HG03460 (cell line): Measurements from ENCODE around the gene AGAP3.

Experiments
- ATAC-seq: cut with Tn5 transposase; IDR thresholded peaks from one replicate; pipeline ENCODE4 v1.9.1; 2021; ENCODE audit not compliant: unreplicated experiment

Gene AGAP3

DNA sequence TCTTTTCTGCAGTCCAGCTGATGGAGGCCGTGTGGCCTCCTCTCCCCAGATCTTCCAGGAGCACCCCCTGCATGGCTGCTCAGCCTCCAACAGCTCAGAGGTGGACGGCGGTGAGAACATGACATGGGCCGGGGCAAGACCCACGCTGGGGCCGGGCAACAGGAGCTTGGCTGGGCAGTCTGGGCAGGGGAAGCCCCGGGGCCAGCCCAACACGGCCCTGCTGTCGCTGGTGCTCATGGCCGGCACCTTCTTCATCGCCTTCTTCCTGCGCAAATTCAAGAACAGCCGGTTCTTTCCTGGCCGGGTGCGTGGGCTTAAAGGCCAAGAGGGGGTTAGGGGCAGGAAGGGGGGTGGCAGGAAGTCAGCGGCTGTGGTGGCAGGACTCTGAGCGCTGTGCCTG lies 12.3 kb upstream of the AGAP3 start:
- no peak for ATAC-seq

DNA sequence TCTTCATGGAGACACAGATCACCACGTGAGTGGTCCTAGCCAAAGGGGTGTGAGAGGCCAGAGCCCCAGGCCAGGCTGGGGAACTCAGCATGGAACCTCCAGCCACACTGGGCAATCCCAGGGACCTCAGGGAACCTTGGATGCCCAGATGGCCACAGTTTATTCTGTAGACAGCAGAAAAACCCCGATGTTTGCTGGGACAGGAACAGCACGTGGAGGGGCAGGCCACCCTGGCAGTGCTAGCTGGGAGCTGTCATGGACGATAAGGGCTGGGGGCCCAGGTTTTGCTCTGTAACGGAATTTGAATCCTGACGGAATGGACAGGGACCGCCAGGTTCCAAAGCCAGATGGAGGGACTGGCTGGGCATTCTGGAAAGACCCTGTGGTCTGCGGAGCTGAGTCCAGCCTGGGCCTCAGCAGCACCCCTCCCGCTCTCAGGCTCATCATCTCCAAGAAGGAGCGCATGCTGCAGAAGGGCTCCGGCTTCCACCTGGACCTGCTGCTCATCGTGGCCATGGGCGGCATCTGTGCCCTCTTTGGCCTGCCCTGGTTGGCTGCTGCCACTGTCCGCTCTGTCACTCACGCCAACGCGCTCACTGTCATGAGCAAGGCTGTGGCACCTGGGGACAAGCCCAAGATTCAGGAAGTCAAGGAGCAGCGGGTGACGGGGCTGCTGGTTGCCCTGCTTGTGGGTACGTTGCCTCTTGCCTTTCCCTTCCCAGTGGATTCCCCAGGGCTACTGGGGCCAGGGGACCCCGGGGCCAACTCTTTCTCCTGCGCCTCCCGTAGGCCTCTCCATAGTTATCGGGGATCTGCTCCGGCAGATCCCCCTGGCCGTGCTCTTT lies 11.2 kb upstream of the AGAP3 start:
- no peak for ATAC-seq

DNA sequence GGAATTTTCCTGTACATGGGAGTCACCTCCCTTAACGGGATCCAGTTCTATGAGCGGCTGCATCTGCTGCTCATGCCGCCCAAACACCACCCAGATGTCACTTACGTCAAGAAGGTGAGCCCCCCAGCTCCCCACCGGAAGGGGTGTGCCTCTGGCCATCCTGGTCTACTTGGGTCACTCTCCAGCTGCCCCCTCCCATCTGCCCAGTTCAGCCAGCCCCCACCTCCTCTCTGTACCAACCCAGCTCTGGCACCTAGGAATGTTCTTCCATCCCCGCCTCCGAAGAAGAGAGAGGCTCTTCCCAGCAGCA lies 10.7 kb upstream of the AGAP3 start:
- no peak for ATAC-seq

DNA sequence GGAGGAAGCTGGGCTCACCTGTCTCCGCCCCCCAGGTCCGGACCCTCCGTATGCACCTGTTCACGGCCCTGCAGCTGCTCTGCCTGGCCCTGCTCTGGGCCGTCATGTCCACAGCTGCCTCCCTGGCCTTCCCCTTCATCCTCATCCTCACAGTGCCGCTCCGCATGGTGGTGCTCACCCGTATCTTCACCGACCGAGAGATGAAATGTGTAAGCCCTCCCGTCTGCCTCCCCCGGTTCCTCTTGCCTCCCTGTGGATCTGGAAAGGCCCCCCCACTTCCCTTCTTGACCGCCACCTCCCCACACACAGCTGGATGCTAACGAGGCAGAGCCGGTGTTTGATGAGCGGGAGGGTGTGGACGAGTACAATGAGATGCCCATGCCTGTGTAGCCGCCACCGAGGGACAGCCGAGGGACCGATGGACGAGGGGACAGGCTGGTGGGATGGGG lies 10.3 kb upstream of the AGAP3 start:
- no peak for ATAC-seq

DNA sequence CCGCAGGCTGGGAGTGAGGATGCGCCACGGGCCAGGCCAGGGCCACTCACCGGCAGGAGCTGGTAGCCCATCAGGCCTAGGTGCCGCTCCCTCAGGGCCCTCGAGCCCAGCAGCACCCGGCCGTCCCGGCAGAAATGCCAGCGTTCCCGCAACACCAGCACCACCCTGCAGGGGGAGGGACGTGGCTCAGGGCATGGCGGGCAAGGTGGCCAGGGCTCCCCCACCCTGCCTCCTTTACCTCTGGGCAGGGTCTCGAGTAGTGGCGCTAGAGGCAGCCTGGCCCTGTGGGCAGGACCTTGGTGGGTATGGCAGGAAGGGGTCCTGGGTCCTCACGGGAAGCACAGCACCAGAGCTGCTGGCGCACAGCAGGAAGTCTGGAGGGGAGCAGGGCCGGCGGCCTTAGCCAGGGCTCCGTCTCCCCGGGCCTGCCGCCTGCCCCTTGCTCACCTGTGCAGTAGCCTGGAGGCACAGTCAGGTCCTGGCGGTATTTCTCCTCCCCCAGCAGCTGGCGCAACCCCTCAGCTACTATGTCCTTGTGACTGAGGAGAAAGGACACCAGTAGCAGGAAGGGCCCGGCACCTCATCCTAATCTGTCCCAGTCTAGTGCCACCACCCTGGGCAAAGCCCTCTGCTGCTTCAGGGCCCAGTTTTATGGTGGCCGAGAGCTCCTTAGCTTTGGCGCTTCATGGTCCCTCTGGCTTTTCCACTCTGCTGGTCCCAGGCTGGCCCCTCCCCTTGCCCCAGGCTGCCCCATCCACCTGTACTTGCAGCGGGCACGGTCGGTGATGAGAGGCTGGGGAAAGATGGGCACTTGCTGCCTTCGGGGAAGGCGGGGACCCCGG lies 9.2 kb upstream of the AGAP3 start:
- ATAC-seq, result no peak

DNA sequence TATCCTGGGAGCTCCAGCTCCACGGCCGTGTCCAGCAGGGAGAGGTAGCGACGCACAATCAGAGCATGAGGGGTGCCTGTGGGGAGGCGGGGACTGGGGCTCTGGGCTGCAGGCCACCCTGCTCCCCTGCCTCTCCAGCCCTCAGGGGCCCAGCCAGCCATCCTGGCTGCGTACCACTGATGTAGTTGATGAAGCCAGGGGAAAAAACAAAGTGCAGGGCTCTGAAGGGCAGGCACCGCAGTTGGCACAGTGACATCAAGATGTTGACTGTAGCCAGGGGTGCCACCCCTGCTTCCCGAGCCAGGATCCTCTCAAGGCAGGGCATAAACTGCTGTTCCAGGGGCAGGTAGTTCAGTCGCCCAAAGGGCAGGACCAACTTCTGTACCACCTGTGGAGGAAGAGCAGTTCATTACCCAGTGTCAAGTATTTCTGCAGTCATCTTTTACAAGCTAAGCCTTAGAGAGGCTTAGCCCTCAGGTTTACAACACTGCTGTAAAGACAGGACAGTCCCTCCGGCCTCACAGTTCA lies 8.5 kb upstream of the AGAP3 start:
- ATAC-seq, result no peak

DNA sequence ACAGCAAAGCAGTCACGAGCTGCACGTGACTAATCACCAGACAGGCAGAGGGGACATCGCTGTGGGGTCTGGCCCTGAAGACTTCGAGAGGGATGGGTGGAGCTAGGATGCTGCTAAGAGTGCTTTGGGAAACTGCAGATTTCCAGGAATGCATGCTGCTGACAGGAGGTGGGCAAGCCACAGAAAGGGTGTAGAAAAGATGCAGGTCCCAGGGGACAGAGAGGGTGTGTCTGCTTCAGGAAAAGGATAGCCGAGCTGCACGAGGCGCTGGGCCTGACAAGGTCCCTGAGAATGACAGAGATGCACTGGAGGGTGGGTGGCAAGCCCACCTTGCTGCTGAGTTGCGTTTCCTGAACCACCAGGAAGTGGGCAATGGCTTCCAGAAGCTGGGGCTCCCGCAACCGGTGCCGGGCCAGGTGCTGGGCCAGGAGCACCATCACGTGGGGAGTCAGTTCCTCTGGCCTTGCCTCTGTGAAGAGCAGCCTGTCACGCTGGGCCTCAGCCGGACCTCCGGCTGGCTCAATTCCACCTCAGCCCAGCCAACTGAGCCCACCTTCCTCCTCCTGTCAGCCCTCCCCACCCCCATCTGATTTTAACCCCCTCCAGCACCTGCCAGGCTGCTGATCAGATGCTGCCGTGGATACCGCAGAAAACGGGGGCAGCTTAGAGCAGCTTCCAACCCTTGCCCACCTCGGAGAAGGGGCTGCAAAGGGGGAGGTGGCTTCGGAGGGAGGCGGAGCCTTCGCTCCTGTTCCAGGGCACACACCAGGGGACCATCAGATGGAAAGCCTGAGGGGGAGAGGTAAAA lies 7.8 kb upstream of the AGAP3 start:
- ATAC-seq, result no peak

DNA sequence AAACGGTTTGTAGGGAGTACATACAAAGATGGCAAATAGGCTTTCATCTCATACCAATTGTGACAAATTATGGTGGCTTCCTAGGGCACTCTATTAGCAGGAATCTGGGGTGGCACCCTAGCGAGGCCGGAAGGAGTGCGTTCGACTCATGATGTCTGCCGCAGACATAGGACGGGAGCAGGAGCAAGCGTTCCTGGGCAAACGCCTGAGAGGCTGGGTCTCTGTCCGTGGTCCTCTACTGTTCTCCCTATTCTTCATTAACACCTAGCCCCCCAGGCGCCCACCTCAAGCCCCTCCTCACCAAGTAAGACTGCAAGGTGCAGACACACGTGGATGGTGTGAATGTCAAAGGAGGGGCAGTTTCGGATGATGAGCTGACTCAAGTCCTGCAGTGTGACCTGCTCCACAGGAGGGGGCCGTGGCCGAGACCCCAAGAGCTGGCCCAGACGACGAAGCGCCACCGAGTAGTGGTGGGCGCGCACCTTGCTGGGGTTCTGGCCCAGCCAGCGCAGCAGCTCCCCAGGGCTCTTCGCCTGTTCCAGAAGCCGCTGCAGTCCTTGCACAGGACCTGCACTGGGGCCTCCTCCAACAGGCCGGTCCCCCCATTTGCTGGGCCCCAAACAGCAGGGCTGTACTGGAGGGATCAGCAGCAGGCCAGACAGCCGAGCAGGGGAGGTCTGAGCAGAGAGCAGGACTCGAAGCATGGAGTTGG lies 6.9 kb upstream of the AGAP3 start:
- no peak for ATAC-seq

DNA sequence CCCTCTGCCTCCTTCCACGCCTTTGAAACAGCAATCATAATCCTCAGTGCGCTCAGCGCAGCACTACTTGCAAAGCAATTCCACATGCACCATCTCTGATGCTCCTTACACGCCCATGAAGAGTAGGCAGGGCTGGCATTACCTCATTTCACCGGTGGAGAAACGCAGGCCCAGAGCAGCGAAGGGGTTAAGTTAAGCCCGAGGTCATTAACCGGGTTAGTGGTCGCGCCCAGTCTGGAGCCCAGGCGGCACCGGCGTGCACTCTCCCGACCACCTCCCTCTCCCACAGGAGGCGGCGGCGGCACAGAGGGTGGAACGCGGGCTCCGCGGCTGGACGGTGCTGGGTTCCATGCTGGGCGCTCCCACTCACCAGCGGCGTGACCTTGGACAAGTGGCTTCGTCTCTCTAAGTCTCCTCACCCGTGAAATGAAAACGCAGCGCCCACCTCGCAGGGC lies 6.2 kb upstream of the AGAP3 start:
- peak; percentile 4 for ATAC-seq

DNA sequence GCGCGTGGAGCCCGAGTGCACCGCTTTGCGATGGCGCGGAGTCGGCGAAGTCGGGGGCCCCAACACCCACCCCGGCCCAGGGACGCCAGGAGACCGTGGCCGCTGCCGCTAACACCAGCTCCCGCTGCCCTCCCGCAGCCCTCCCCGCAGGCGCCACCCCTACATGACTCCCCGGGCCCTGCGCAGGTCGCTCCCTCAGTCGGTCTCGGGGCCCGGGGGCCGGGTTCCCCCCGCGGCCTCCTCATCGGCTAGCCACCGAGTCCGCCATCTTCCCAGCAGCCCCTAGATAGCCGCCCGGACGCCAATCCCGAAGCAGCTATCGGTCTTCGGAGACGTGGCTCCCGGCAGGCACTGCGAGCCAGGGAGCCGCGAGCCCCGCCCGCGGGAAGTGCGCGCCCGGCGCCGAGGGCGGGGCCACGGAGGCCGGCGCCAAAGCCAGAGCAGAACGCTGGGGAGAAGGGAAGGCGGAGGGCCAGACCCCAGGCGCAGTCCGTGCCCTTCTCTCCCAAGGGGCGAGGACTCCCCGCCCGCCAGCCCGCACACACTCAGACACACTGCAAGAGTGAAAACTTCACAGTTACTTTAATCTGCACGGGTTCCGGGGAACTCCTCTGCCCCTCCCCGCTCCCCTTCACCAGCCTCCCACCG lies 5.6 kb upstream of the AGAP3 start, which contains the start of gene FASTK:
Gene FASTK, minus strand, starts transcription at position 288 of the 648 bp plus-strand sequence. Its CDS starts 43 bp downstream, at position 245.
- ATAC-seq, result peak; percentile 73

DNA sequence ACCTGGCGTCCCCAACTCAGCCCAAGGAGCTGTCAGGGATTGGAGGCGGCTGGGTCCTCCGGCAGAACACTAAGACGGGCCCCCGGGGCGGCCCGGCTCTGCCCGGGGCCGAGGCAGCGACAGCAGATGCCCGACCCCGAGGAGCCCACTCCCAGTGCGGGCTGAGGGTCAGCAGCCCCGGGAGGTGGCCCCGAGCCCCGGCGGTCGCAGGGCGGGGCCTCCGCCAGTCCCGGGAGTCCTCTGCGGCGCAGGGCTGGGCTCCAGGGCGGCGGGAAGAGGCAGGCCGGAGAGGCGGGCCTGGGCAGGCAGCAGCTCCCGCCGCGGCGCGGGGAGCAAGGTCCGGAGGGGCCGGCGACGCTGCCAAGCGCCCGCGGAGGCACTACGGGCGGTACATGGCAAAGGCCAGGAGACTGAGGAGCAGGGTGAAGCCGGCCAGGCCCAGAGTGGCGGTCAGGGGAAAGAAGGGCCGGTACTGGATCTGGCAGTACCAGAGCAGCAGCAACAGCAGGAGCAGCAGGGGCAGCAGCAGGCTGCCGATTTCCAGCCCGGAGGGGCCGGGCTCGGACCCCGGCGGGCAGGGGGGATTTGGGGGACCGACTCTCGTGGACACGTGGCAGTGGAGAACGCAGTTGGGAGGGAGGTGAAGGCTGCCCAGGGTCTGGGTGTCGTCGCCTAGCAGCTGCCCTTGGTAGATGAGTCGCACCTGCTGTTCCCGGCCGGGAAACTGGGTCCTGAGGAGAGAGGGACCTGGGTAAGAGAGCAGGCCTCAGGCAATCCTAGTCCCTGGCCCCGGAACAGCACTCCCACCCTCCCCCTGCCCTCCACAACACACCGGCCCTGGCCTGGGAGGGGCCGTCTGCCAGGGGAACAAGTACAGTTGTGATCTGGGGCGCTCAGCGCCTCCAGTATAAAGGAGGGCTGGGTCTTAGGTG lies 4.8 kb upstream of the AGAP3 start:
- peak; percentile 1 for ATAC-seq

DNA sequence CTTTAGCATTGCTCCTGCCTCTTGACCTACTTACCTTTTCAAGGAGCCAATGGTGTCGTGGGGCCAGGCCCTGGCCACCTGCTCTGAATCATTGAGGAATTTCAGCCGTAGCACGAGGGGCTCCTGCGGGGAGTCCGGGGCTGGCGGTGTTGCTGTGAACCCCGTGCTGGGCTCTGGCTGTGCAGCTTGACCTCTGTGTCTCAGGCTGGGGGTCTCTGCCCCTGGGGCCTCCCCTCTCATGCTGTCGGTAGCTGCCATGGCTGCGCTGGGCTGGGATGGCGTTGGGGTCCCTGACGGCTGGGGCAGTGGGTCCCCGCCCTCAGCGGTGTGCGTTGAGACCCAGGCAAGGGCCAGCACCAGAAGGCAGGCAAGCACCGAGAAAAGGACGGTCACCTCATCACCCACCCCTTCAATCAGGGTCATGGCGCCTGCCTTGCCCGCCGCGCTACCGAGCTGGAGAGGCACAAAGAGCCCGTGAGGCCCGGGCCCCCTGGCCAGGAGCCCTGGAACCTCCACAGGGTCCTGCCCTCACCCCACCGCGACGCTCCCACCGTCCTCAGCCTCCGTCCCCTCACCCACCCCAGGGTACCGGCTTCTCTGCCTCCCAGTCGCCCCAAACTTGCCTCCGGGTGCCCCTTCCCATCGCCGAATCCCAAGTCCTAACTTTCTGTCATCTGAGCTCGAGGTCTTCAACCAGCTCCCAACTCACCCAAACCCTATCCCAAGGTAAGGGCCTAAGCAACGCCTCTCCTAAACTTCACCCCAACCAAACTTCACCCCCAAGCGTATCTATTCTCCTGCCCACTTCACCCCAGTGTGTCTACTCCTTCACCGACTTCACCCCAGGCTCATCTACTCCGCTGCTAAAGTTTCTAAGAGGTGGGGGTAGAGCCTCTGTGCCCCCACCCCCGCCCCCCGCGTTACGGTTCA lies 3.9 kb upstream of the AGAP3 start:
- no peak for ATAC-seq

DNA sequence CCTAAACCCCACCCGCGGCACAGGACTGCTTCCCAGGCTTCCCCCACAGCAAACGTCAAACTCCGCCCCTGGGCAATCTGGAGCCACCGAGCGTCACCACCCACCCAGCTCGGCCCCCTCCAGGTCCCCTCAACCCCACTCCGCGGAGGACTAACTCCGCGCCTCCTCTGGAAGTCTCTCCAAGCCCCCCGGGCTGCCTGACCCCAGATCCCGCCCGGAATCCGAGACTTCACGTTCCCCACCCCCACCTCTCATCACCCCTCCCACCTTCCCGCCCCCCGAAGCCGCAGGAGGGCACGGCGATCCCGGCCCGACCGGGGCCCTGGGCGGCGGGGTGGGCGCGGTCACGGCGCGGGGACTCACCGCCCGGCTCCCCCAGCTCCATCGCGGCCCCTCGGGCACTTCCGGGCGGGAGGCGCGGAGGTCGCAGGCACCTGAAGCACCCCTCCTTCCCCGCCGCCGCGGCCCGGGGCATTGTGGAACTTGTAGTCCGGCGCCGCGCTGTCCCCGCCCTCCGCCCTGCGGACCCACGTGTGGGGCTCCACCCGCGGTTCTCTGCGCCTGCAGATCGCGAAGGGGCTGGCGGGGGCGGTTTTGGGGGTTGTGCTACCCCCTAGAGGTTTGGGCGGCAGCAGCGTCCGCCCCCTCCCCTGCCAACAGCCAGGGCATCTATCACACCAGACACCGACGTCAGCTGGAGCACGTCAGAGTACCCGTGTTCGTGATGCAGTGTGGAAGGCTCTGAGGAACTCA lies 3.0 kb upstream of the AGAP3 start, which contains the start of gene TMUB1:
Gene TMUB1, minus strand, starts transcription at position 423 of the 753 bp plus-strand sequence. CDS start 930 bp downstream, outside the sequence.
- ATAC-seq, result peak; percentile 43

DNA sequence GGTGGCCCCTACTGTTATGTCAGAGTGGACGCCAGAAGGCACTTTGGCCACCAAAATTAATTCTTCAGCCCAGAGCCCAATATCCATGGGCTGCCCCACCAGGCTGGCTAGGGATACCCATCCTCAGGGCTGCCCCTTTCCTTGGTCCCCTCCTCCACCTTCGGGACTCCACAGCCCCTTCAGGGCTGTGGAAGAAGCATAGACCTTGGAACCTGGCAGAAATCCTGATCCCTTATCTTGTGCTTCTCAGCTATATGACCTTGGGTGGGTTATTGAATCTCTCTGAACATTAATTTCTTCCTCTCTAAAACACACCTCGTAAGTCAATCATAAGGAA lies 2.5 kb upstream of the AGAP3 start:
- no peak for ATAC-seq

DNA sequence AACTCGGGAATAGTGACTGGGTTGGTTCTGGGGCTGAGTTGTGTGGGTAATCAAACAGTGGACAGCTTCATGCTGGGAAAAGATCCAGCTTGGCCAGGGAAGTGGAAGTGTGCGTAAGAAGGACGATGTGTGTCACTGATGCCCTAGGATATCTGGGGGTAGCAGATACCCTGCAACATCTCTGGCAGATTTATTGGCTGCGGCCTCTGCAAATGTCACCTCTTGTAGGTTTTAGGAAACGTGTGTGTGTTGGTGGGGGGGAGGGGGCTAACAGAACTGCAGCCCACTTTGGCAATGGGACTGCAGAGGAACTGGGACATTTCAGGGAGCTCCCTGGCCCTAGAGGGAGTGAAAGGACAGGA lies 965 bp upstream of the AGAP3 start:
- no peak for ATAC-seq

DNA sequence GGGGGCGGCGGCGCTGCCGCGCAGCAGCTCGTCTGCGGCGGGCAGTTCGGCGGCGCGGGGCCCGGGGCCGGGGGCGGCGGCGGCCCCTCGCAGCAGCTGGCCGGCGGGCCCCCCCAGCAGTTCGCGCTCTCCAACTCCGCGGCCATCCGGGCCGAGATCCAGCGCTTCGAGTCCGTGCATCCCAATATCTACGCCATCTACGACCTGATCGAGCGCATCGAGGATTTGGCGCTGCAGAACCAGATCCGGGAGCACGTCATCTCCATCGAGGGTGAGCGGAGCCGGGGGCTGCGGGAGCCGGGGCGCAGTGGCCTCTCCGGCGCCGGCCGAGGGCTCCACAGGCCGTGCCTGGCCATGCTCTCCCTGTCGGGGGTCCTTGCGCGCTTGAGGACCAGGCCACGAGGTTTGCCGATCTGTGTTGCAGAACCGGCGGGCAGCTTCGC lies 548 bp downstream of the AGAP3 start:
- ATAC-seq, result no peak
